Measurements from ENCODE around the gene CA5A. TPM values are rescaled to one million over a fixed set of nuclear protein-coding genes. Genes with fewer than 3 reads are reported as not detected.

Gene CA5A
- total RNA-seq, 1 experiment from 2014 or later = not detected

DNA sequence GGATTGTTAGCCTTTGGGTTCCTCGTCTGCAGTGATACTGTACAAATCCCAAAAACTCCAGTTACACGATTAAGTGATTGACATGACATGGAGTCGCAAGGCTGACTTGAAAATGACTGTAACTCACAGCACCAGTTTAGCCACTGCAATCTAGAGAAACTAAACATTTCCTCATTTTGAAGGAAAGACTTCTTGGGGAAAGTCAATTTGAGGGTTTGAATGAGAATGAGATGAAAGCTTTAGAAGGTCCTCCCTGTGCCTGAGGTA lies 19.7 kb upstream of the CA5A start:
- intact Hi-C loops (cut with micrococcal nuclease) = no loop called here
- Histone ChIP-seq H3K36me3 (ENCODE audit: control insufficient read depth in 1 of 2, insufficient read depth in 2 of 2, low read length in 2 of 2) (peaks cover 0 to 16% of the 10 kb centered on the region in 2 experiments; a peak in 2 of 4 replicates), H3K27ac (ENCODE audit: low read depth, low read length) (no peak overlapping the region), H3K9me3 (ENCODE audit: control insufficient read depth in 1 of 2, insufficient read depth in 1 of 2, low read depth in 1 of 2, low read length in 2 of 2) (no peaks in the 10 kb centered on the region), H3K79me2 (ENCODE audit: insufficient read depth, low read length) (peaks cover 92% of the 10 kb centered on the region), H3K4me1 (ENCODE audit: control insufficient read depth in 1 of 2, insufficient read depth in 2 of 2, low read length in 2 of 2) (peaks cover 7 to 10% of the 10 kb centered on the region in 2 experiments), H2AFZ (ENCODE audit: low read depth, low read length, poor library complexity, severe bottlenecking) (no peak overlapping the region), H3K9ac (ENCODE audit: low read length) (no peak overlapping the region), H3K9me2 (ENCODE audit: insufficient read depth) (no peaks in the 10 kb centered on the region), H3K4me3 (replicated peaks in 1 of 2; ENCODE audit: low read depth in 1 of 2, low read length in 2 of 2) (no peak overlapping the region), H4K20me1 (ENCODE audit: insufficient read depth) (no peaks in the 10 kb centered on the region), H3K27me3 (ENCODE audit: insufficient read depth, low read length) (no peaks in the 10 kb centered on the region), H3K4me2 (ENCODE audit: low read length) (no peak overlapping the region)
- ChIA-PET CTCF (no interaction called here), POLR2A (no interaction called here), RAD21 (ENCODE audit: low non-redundant PET in 1 of 2, low total read pairs in 2 of 2, uncharacterized antibody in 2 of 2, unreplicated experiment in 2 of 2) (no interaction called here)
- no peak for ATAC-seq
- DNase-seq (ENCODE audit: low read depth, low spot score) = no peak
- no TSS peak for BruUV-seq (replicated peaks)
- TF ChIP-seq TCF7L2 (IDR thresholded peaks at IDR 0.05; ENCODE audit: borderline replicate concordance, extremely low read depth, insufficient read depth, insufficient read length) = no peak
- peak; percentile 3; the same call in 1 of the 2 replicates for TF ChIP-seq POLR2AphosphoS5 (IDR thresholded peaks at IDR 0.05; ENCODE audit: low read depth, low read length)

GRCh38 chr16:87955302-87956097 lies 19.2 kb upstream of the CA5A start:
- POLR2A ChIA-PET = no interaction called here
- no peaks in the 10 kb centered on the region for H4K20me1 ChIP-seq (ENCODE audit: insufficient read depth)
- RAD21 ChIA-PET (ENCODE audit: low non-redundant PET in 1 of 2, low total read pairs in 2 of 2, uncharacterized antibody in 2 of 2, unreplicated experiment in 2 of 2) = no interaction called here
- no peaks in the 10 kb centered on the region for H3K9me2 ChIP-seq (ENCODE audit: insufficient read depth)
- TF ChIP-seq FOSL1 (IDR thresholded peaks at IDR 0.05; ENCODE audit: low read depth) = no peak
- TF ChIP-seq ZNF274 (IDR thresholded peaks at IDR 0.05; ENCODE audit: low read depth, low read length) = no peak
- TF ChIP-seq JUND (IDR thresholded peaks at IDR 0.05) = no peak
- TF ChIP-seq, protein P1, sequence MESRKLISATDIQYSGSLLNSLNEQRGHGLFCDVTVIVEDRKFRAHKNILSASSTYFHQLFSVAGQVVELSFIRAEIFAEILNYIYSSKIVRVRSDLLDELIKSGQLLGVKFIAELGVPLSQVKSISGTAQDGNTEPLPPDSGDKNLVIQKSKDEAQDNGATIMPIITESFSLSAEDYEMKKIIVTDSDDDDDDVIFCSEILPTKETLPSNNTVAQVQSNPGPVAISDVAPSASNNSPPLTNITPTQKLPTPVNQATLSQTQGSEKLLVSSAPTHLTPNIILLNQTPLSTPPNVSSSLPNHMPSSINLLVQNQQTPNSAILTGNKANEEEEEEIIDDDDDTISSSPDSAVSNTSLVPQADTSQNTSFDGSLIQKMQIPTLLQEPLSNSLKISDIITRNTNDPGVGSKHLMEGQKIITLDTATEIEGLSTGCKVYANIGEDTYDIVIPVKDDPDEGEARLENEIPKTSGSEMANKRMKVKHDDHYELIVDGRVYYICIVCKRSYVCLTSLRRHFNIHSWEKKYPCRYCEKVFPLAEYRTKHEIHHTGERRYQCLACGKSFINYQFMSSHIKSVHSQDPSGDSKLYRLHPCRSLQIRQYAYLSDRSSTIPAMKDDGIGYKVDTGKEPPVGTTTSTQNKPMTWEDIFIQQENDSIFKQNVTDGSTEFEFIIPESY (IDR thresholded peaks at IDR 0.05; ENCODE audit: extremely low read depth, insufficient replicate concordance, low read length) = no peak
- no peak for TF ChIP-seq CBX3 (IDR thresholded peaks at IDR 0.05; ENCODE audit: low read depth)
- no peak; the same call in none of the 2 replicates for TF ChIP-seq POLR2AphosphoS5 (IDR thresholded peaks at IDR 0.05; ENCODE audit: low read depth, low read length)
- no peak for TF ChIP-seq EZH2 (IDR thresholded peaks at IDR 0.05)
- TF ChIP-seq SRF (IDR thresholded peaks at IDR 0.05; ENCODE audit: low read depth) = no peak
- TF ChIP-seq, protein P2, sequence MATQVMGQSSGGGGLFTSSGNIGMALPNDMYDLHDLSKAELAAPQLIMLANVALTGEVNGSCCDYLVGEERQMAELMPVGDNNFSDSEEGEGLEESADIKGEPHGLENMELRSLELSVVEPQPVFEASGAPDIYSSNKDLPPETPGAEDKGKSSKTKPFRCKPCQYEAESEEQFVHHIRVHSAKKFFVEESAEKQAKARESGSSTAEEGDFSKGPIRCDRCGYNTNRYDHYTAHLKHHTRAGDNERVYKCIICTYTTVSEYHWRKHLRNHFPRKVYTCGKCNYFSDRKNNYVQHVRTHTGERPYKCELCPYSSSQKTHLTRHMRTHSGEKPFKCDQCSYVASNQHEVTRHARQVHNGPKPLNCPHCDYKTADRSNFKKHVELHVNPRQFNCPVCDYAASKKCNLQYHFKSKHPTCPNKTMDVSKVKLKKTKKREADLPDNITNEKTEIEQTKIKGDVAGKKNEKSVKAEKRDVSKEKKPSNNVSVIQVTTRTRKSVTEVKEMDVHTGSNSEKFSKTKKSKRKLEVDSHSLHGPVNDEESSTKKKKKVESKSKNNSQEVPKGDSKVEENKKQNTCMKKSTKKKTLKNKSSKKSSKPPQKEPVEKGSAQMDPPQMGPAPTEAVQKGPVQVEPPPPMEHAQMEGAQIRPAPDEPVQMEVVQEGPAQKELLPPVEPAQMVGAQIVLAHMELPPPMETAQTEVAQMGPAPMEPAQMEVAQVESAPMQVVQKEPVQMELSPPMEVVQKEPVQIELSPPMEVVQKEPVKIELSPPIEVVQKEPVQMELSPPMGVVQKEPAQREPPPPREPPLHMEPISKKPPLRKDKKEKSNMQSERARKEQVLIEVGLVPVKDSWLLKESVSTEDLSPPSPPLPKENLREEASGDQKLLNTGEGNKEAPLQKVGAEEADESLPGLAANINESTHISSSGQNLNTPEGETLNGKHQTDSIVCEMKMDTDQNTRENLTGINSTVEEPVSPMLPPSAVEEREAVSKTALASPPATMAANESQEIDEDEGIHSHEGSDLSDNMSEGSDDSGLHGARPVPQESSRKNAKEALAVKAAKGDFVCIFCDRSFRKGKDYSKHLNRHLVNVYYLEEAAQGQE (IDR thresholded peaks at IDR 0.05; ENCODE audit: low read depth) = no peak
- TF ChIP-seq ZFX (IDR thresholded peaks at IDR 0.05) = no peak
- TF ChIP-seq, protein P3, sequence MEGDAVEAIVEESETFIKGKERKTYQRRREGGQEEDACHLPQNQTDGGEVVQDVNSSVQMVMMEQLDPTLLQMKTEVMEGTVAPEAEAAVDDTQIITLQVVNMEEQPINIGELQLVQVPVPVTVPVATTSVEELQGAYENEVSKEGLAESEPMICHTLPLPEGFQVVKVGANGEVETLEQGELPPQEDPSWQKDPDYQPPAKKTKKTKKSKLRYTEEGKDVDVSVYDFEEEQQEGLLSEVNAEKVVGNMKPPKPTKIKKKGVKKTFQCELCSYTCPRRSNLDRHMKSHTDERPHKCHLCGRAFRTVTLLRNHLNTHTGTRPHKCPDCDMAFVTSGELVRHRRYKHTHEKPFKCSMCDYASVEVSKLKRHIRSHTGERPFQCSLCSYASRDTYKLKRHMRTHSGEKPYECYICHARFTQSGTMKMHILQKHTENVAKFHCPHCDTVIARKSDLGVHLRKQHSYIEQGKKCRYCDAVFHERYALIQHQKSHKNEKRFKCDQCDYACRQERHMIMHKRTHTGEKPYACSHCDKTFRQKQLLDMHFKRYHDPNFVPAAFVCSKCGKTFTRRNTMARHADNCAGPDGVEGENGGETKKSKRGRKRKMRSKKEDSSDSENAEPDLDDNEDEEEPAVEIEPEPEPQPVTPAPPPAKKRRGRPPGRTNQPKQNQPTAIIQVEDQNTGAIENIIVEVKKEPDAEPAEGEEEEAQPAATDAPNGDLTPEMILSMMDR (IDR thresholded peaks at IDR 0.05 in 2 of 3, conservative IDR thresholded peaks at IDR 0.05 in 1 of 3; ENCODE audit: borderline replicate concordance in 1 of 3, insufficient read depth in 1 of 3, low read depth in 2 of 3, low read length in 2 of 3) = no peak
- no peak for DNase-seq (ENCODE audit: low read depth, low spot score)
- no peaks in the 10 kb centered on the region for H3K27me3 ChIP-seq (ENCODE audit: insufficient read depth, low read length)
- no peak for ATAC-seq
- H3K9ac ChIP-seq (ENCODE audit: low read length) = no peak overlapping the region
- BruUV-seq (replicated peaks) = no TSS peak
- no peak overlapping the region for H3K4me2 ChIP-seq (ENCODE audit: low read length)
- H3K9me3 ChIP-seq (ENCODE audit: control insufficient read depth in 1 of 2, insufficient read depth in 1 of 2, low read depth in 1 of 2, low read length in 2 of 2) = no peaks in the 10 kb centered on the region
- peaks cover 0 to 16% of the 10 kb centered on the region in 2 experiments; a peak in 2 of 4 replicates for H3K36me3 ChIP-seq (ENCODE audit: control insufficient read depth in 1 of 2, insufficient read depth in 2 of 2, low read length in 2 of 2)
- CTCF ChIA-PET = no interaction called here
- peaks cover 87% of the 10 kb centered on the region for H3K79me2 ChIP-seq (ENCODE audit: insufficient read depth, low read length)
- H3K27ac ChIP-seq (ENCODE audit: low read depth, low read length) = no peak overlapping the region
- H3K4me1 ChIP-seq (ENCODE audit: control insufficient read depth in 1 of 2, insufficient read depth in 2 of 2, low read length in 2 of 2) = peaks cover 7 to 12% of the 10 kb centered on the region in 2 experiments
- no peak overlapping the region for H3K4me3 ChIP-seq (replicated peaks in 1 of 2; ENCODE audit: low read depth in 1 of 2, low read length in 2 of 2)
- intact Hi-C loops (cut with micrococcal nuclease) = no loop called here
- no peak overlapping the region for H2AFZ ChIP-seq (ENCODE audit: low read depth, low read length, poor library complexity, severe bottlenecking)
